Measurements from ENCODE around the gene CTAGE9.
"Not testable (repeated sequence)": the region's sequence is repeated elsewhere in the genome, so short reads cannot be mapped to it uniquely, and the experiment has no call there.

Gene CTAGE9, protein sequence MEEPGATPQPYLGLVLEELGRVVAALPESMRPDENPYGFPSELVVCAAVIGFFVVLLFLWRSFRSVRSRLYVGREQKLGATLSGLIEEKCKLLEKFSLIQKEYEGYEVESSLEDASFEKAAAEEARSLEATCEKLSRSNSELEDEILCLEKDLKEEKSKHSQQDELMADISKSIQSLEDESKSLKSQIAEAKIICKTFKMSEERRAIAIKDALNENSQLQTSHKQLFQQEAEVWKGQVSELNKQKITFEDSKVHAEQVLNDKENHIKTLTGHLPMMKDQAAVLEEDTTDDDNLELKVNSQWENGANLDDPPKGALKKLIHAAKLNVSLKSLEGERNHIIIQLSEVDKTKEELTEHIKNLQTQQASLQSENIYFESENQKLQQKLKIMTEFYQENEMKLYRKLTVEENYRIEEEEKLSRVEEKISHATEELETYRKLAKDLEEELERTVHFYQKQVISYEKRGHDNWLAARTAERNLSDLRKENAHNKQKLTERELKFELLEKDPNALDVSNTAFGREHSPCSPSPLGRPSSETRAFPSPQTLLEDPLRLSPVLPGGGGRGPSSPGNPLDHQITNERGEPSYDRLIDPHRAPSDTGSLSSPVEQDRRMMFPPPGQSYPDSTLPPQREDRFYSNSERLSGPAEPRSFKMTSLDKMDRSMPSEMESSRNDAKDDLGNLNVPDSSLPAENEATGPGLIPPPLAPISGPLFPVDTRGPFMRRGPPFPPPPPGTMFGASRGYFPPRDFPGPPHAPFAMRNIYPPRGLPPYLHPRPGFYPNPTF

DNA sequence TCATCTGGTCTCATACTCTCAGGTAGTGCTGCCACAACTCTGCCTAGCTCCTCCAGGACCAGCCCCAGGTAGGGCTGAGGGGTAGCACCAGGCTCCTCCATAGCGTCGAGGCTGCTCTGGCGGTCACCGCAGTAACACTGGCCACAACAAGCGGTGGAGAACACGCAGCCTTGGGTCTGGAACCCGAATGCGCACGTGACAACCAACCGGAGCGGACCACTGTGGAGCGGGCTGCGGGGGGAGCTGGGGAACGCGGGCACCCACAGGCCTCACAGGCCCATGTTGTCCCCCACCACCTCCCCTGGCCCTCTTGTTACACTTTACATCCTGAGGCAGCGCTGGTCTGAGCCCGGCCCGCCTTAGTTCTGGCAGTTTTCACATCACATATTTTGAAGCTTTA, at the start of gene CTAGE9:
CTAGE9 (minus strand) TSS at position 101 of the 400 bp plus-strand sequence; CDS start at position 101, 0 bp downstream.
- in situ Hi-C loops (cut with HindIII; ENCODE audit: low sequenced_read_pairs); DNase-seq (ENCODE audit: low read depth); H3K4me3 ChIP-seq (ENCODE audit: low read depth, low read length): not testable (repeated sequence)

DNA sequence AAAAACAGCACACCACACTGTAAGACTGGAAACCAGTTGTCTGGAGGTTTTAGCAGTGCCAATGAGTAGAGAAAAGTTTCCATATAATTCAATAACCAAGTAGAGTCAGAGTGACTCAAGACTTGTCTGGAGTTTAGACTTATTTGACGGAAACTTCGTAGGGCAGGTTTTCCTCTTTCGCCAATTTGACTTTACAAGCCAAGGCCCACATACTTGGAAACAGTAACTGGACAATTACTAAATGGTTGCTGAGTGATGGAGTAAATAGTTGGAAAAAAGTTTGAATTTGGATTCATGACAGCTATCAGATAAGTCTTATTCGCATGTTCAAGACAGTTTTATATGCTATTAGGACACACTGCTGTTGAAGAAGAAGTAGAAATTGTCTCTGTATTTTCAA, 48.1 kb upstream of the CTAGE9 start:
- H3K4me3 ChIP-seq (ENCODE audit: low read depth, low read length), result no peak overlapping the region
- no peak for DNase-seq (ENCODE audit: low read depth)
- in situ Hi-C loops (cut with HindIII; ENCODE audit: low sequenced_read_pairs), result no loop called here
- TF ChIP-seq, protein P1, sequence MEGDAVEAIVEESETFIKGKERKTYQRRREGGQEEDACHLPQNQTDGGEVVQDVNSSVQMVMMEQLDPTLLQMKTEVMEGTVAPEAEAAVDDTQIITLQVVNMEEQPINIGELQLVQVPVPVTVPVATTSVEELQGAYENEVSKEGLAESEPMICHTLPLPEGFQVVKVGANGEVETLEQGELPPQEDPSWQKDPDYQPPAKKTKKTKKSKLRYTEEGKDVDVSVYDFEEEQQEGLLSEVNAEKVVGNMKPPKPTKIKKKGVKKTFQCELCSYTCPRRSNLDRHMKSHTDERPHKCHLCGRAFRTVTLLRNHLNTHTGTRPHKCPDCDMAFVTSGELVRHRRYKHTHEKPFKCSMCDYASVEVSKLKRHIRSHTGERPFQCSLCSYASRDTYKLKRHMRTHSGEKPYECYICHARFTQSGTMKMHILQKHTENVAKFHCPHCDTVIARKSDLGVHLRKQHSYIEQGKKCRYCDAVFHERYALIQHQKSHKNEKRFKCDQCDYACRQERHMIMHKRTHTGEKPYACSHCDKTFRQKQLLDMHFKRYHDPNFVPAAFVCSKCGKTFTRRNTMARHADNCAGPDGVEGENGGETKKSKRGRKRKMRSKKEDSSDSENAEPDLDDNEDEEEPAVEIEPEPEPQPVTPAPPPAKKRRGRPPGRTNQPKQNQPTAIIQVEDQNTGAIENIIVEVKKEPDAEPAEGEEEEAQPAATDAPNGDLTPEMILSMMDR (IDR thresholded peaks at IDR 0.05; ENCODE audit: low read depth, low read length, missing control alignments), result no peak

DNA sequence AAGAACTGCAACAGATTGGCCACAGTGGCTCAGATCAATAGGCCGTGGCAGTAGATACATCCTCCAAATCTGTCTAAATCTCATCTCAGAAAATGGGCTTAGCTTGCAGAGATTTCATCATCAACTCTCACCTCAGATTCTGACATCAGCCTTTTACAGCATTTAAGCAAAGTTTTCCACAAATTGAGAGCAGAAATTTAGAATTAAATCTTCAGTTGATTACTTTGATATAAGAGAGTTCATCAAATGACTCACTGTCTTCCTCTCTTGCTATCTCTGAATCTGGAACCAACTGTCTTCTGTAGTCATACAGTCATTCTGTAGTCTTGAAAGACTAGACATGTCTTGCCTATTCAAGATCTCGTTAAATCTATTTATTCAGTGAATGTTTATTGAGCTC, 45.2 kb upstream of the CTAGE9 start:
- no peak for DNase-seq (ENCODE audit: low read depth)
- TF ChIP-seq, protein P1 (IDR thresholded peaks at IDR 0.05; ENCODE audit: low read depth, low read length, missing control alignments), result no peak
- H3K4me3 ChIP-seq (ENCODE audit: low read depth, low read length), result no peak overlapping the region
- in situ Hi-C loops (cut with HindIII; ENCODE audit: low sequenced_read_pairs), result no loop called here

GRCh38 chr6:131755597-131755996, 44.8 kb upstream of the CTAGE9 start:
- no peak overlapping the region for H3K4me3 ChIP-seq (ENCODE audit: low read depth, low read length)
- peak; percentile 90 for DNase-seq (ENCODE audit: low read depth)
- in situ Hi-C loops (cut with HindIII; ENCODE audit: low sequenced_read_pairs), result no loop called here
- TF ChIP-seq, protein P1 (IDR thresholded peaks at IDR 0.05; ENCODE audit: low read depth, low read length, missing control alignments), result no peak

DNA sequence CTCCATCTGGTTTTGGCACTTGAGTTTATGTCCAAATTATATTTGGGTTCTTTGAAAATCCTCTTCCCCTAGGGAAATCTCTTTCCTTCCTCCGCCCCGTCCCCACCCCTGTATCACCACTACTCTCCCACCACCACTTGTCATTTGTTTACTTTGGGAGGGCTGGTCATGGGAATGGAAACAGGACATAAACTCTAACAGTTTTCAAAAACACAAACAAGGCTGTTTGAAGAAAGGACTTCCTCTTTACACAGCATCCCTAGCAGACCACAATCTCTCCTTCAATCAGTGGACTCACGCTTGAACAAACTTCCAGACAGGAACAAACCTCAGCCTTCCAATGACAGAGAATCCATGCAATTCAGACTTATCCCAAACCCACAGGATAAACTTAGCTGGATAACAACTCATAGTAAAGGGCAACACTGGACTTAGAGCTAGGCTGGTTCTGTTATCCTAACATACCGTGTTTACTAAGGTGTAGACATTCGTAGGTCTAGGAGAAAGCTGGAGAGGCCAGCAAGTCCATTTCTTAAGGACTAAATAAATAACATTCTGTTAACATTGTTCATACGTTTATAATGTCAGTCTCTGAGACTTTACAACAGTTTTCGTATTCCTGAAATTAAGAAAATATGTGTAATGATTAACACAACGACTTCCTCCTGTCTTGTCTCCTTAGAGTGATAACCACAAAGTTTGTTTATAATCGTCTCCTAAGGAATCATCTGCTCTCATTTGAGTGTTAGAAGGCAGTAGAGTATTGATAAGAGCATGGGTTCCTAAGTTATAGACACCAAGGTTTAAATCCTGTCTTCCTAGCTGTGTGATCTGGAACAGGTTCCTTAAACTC, 44.1 kb upstream of the CTAGE9 start:
- in situ Hi-C loops (cut with HindIII; ENCODE audit: low sequenced_read_pairs), result no loop called here
- TF ChIP-seq, protein P1 (IDR thresholded peaks at IDR 0.05; ENCODE audit: low read depth, low read length, missing control alignments), result no peak
- DNase-seq (ENCODE audit: low read depth), result no peak
- H3K4me3 ChIP-seq (ENCODE audit: low read depth, low read length), result no peak overlapping the region

- DNase-seq (ENCODE audit: low read depth), result no peak
- in situ Hi-C loops (cut with HindIII; ENCODE audit: low sequenced_read_pairs), result no loop called here
- TF ChIP-seq, protein P1 (IDR thresholded peaks at IDR 0.05; ENCODE audit: low read depth, low read length, missing control alignments), result no peak
- H3K4me3 ChIP-seq (ENCODE audit: low read depth, low read length), result no peak overlapping the region
Observed at GRCh38 chr6:131754088-131754487, 43.3 kb upstream of the CTAGE9 start.

DNA sequence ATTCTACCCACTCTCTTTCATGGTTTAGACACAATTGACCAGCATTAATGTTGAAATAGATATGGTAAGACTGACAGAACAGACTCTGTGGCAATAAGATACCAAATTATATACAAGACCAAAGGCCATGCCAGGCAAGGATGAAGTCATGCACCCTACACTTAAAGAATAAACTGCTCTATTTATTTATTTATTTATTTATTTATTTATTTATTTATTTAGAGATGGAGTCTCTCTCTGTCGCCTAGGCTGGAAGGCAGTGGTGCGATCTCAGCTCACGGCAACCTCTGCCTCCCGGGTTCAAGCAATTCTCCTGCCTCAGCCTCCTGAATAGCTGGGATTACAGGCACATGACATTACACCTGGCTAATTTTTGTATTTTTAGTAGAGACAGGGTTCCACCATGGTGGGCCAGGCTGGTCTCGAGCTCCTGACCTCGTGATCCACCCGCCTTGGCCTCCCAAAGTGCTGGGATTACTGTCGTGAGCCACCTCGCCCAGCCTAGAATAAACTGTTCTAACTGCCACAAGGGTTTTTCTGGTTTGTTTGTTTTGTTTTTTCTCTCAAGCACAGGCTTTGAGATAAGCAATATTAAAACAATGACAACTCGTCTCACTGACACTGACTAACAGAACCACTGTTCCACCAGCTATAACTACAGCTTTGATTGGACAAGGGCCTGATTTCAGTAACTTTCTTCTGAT, 40.3 kb upstream of the CTAGE9 start:
- DNase-seq (ENCODE audit: low read depth); in situ Hi-C loops (cut with HindIII; ENCODE audit: low sequenced_read_pairs); H3K4me3 ChIP-seq (ENCODE audit: low read depth, low read length): not testable (repeated sequence)
